ENCODE results near the gene TMEM59L.

TMEM59L gene

GRCh38 chr19:18608102-18608804 is 4.4 kb upstream of the TMEM59L start:
- WGBS (ENCODE audit: extremely low coverage, insufficient coverage, insufficient read length), result no CpG with 5 or more reads among the region's 5 CpGs
- Histone ChIP-seq H3K4me3 (ENCODE audit: low read depth, low read length) (no peak overlapping the region), H2BK5ac (ENCODE audit: low read depth, low read length, poor library complexity) (no peak overlapping the region), H3K79me1 (ENCODE audit: low read length) (peaks cover 3% of the 10 kb centered on the region), H3K4me1 (ENCODE audit: control insufficient read depth in 1 of 2, insufficient read depth in 2 of 2, low read length in 2 of 2) (peaks cover 15 to 20% of the 10 kb centered on the region in 2 experiments), H2BK120ac (ENCODE audit: insufficient read depth, low read length, poor library complexity) (no peak overlapping the region), H3K9ac (ENCODE audit: low read length) (no peak overlapping the region), H3K9me3 (ENCODE audit: insufficient read depth, low read depth, low read length) (no peaks in the 10 kb centered on the region), H4K8ac (ENCODE audit: low read depth, low read length) (no peak overlapping the region), H3K18ac (ENCODE audit: low read length) (no peak overlapping the region), H3K27ac (ENCODE audit: low read depth, low read length) (no peak overlapping the region), H3K36me3 (ENCODE audit: control insufficient read depth in 1 of 2, insufficient read depth in 2 of 2, low read length in 2 of 2) (no peaks in the 10 kb centered on the region), H3K23ac (ENCODE audit: low read length) (no peak overlapping the region), H3K4ac (ENCODE audit: low read depth, low read length) (no peak overlapping the region), H2AK5ac (ENCODE audit: low read length) (no peak overlapping the region), H4K12ac (ENCODE audit: low read depth, low read length) (no peak overlapping the region), H3K79me2 (ENCODE audit: control insufficient read depth, insufficient read depth, low read length, poor library complexity) (no peaks in the 10 kb centered on the region), H4K91ac (ENCODE audit: low read depth, low read length) (no peak overlapping the region), H3K14ac (ENCODE audit: low read length) (no peak overlapping the region), H3K4me2 (ENCODE audit: low read length) (no peak overlapping the region), H2BK12ac (ENCODE audit: low read length) (no peak overlapping the region), H3K27me3 (ENCODE audit: insufficient read depth, low read length) (peaks cover 91% of the 10 kb centered on the region), H2AFZ (ENCODE audit: insufficient read depth, low read length, poor library complexity) (no peak overlapping the region)
- DNase-seq, result no peak

- Histone ChIP-seq H2BK12ac (ENCODE audit: low read length) (no peak overlapping the region), H2AK5ac (ENCODE audit: low read length) (no peak overlapping the region), H3K27ac (ENCODE audit: low read depth, low read length) (no peak overlapping the region), H2AFZ (ENCODE audit: insufficient read depth, low read length, poor library complexity) (no peak overlapping the region), H3K23ac (ENCODE audit: low read length) (no peak overlapping the region), H3K4me2 (ENCODE audit: low read length) (no peak overlapping the region), H3K14ac (ENCODE audit: low read length) (no peak overlapping the region), H3K4me3 (ENCODE audit: low read depth, low read length) (no peak overlapping the region), H3K36me3 (ENCODE audit: control insufficient read depth in 1 of 2, insufficient read depth in 2 of 2, low read length in 2 of 2) (no peaks in the 10 kb centered on the region), H2BK120ac (ENCODE audit: insufficient read depth, low read length, poor library complexity) (no peak overlapping the region), H4K12ac (ENCODE audit: low read depth, low read length) (no peak overlapping the region), H3K18ac (ENCODE audit: low read length) (no peak overlapping the region), H3K4ac (ENCODE audit: low read depth, low read length) (no peak overlapping the region), H3K27me3 (ENCODE audit: insufficient read depth, low read length) (peaks cover 91% of the 10 kb centered on the region), H3K9ac (ENCODE audit: low read length) (no peak overlapping the region), H4K8ac (ENCODE audit: low read depth, low read length) (no peak overlapping the region), H3K4me1 (ENCODE audit: control insufficient read depth in 1 of 2, insufficient read depth in 2 of 2, low read length in 2 of 2) (peaks cover 15 to 20% of the 10 kb centered on the region in 2 experiments), H3K79me1 (ENCODE audit: low read length) (peaks cover 3% of the 10 kb centered on the region), H3K9me3 (ENCODE audit: insufficient read depth, low read depth, low read length) (peaks cover 3% of the 10 kb centered on the region), H4K91ac (ENCODE audit: low read depth, low read length) (no peak overlapping the region), H2BK5ac (ENCODE audit: low read depth, low read length, poor library complexity) (no peak overlapping the region), H3K79me2 (ENCODE audit: control insufficient read depth, insufficient read depth, low read length, poor library complexity) (no peaks in the 10 kb centered on the region)
- DNase-seq, result no peak
- no CpG with 5 or more reads among the region's 9 CpGs for WGBS (ENCODE audit: extremely low coverage, insufficient coverage, insufficient read length)
These were observed 3.6 kb upstream of the TMEM59L start for GRCh38 chr19:18608805-18609716.

- Histone ChIP-seq H2BK5ac (ENCODE audit: low read depth, low read length, poor library complexity) (no peak overlapping the region), H3K79me1 (ENCODE audit: low read length) (peaks cover 3% of the 10 kb centered on the region), H4K12ac (ENCODE audit: low read depth, low read length) (no peak overlapping the region), H2BK12ac (ENCODE audit: low read length) (no peak overlapping the region), H3K4ac (ENCODE audit: low read depth, low read length) (no peak overlapping the region), H3K4me1 (ENCODE audit: control insufficient read depth in 1 of 2, insufficient read depth in 2 of 2, low read length in 2 of 2) (peaks cover 15 to 20% of the 10 kb centered on the region in 2 experiments), H2BK120ac (ENCODE audit: insufficient read depth, low read length, poor library complexity) (no peak overlapping the region), H3K18ac (ENCODE audit: low read length) (no peak overlapping the region), H3K23ac (ENCODE audit: low read length) (no peak overlapping the region), H3K14ac (ENCODE audit: low read length) (no peak overlapping the region), H3K27ac (ENCODE audit: low read depth, low read length) (no peak overlapping the region), H3K27me3 (ENCODE audit: insufficient read depth, low read length) (peaks cover 91% of the 10 kb centered on the region), H3K4me3 (ENCODE audit: low read depth, low read length) (no peak overlapping the region), H3K36me3 (ENCODE audit: control insufficient read depth in 1 of 2, insufficient read depth in 2 of 2, low read length in 2 of 2) (no peaks in the 10 kb centered on the region), H2AFZ (ENCODE audit: insufficient read depth, low read length, poor library complexity) (no peak overlapping the region), H3K9ac (ENCODE audit: low read length) (no peak overlapping the region), H4K91ac (ENCODE audit: low read depth, low read length) (no peak overlapping the region), H3K9me3 (ENCODE audit: insufficient read depth, low read depth, low read length) (peaks cover 3% of the 10 kb centered on the region), H3K4me2 (ENCODE audit: low read length) (no peak overlapping the region), H3K79me2 (ENCODE audit: control insufficient read depth, insufficient read depth, low read length, poor library complexity) (no peaks in the 10 kb centered on the region), H4K8ac (ENCODE audit: low read depth, low read length) (no peak overlapping the region), H2AK5ac (ENCODE audit: low read length) (no peak overlapping the region)
- DNase-seq, result no peak
- no CpG with 5 or more reads among the region's 2 CpGs for WGBS (ENCODE audit: extremely low coverage, insufficient coverage, insufficient read length)
These were observed 3.0 kb upstream of the TMEM59L start for GRCh38 chr19:18609717-18610051.

GRCh38 chr19:18610245-18610555 is 2.5 kb upstream of the TMEM59L start:
- no CpG with 5 or more reads among the region's 3 CpGs for WGBS (ENCODE audit: extremely low coverage, insufficient coverage, insufficient read length)
- Histone ChIP-seq H2AK5ac (ENCODE audit: low read length) (no peak overlapping the region), H3K18ac (ENCODE audit: low read length) (no peak overlapping the region)

More at GRCh38 chr19:18610245-18610555, 2.5 kb upstream of the TMEM59L start:
- H3K4me3 ChIP-seq (ENCODE audit: low read depth, low read length), result no peak overlapping the region
- peak overlapping the region; percentile 13 for H3K4me2 ChIP-seq (ENCODE audit: low read length)
- no peak overlapping the region for H4K8ac ChIP-seq (ENCODE audit: low read depth, low read length)
- H3K36me3 ChIP-seq (ENCODE audit: control insufficient read depth in 1 of 2, insufficient read depth in 2 of 2, low read length in 2 of 2), result no peaks in the 10 kb centered on the region
- H3K4me1 ChIP-seq (ENCODE audit: control insufficient read depth in 1 of 2, insufficient read depth in 2 of 2, low read length in 2 of 2), result peaks cover 15 to 20% of the 10 kb centered on the region in 2 experiments
- H4K12ac ChIP-seq (ENCODE audit: low read depth, low read length), result no peak overlapping the region
- H3K14ac ChIP-seq (ENCODE audit: low read length), result no peak overlapping the region
- H3K79me1 ChIP-seq (ENCODE audit: low read length), result peaks cover 3% of the 10 kb centered on the region
- no peak overlapping the region for H3K9ac ChIP-seq (ENCODE audit: low read length)
- H4K91ac ChIP-seq (ENCODE audit: low read depth, low read length), result no peak overlapping the region
- H3K9me3 ChIP-seq (ENCODE audit: insufficient read depth, low read depth, low read length), result peaks cover 3% of the 10 kb centered on the region
- H3K4ac ChIP-seq (ENCODE audit: low read depth, low read length), result no peak overlapping the region
- no peak overlapping the region for H2AFZ ChIP-seq (ENCODE audit: insufficient read depth, low read length, poor library complexity)
- H2BK5ac ChIP-seq (ENCODE audit: low read depth, low read length, poor library complexity), result no peak overlapping the region
- peaks cover 87% of the 10 kb centered on the region for H3K27me3 ChIP-seq (ENCODE audit: insufficient read depth, low read length)
- no peak overlapping the region for H3K27ac ChIP-seq (ENCODE audit: low read depth, low read length)
- no peak overlapping the region for H3K23ac ChIP-seq (ENCODE audit: low read length)
- H3K79me2 ChIP-seq (ENCODE audit: control insufficient read depth, insufficient read depth, low read length, poor library complexity), result no peaks in the 10 kb centered on the region
- H2BK12ac ChIP-seq (ENCODE audit: low read length), result no peak overlapping the region
- DNase-seq, result no peak
- no peak overlapping the region for H2BK120ac ChIP-seq (ENCODE audit: insufficient read depth, low read length, poor library complexity)
